SK-MEL-5 (cell line): ENCODE measurements around the gene ARL16. TPM values are rescaled to one million over a fixed set of nuclear protein-coding genes. Genes with fewer than 3 reads are reported as not detected.

Experiments
- DNase-seq: peaks from one replicate; pipeline ENCODE4 v3.0.0-alpha.2; 2016; ENCODE audit warnings: low read depth, low spot score
- in situ Hi-C: cut with HindIII; loops from 2 replicates; pipeline ENCODE4 v1.10.0; 2016; ENCODE audit warnings: low sequenced_read_pairs, high pct_unique_total_duplicates, low pct_unique_long_range_greater_than_20kb
- total RNA-seq: library from RNA; depleted of rRNA; stranded (reverse); fragments of >200 nt; shearing (Covaris generic); gene quantifications from 2 replicates; pipeline ENCODE4 v1.2.3, GENCODE V29; 2014

ARL16 gene
- total RNA-seq, 1 experiment from 2014 or later, result 46.1 TPM

GRCh38 chr17:81701288-81702071 is 17.9 kb upstream of the ARL16 start:
- DNase-seq, result no peak
- in situ Hi-C loops, result no loop called here

DNA sequence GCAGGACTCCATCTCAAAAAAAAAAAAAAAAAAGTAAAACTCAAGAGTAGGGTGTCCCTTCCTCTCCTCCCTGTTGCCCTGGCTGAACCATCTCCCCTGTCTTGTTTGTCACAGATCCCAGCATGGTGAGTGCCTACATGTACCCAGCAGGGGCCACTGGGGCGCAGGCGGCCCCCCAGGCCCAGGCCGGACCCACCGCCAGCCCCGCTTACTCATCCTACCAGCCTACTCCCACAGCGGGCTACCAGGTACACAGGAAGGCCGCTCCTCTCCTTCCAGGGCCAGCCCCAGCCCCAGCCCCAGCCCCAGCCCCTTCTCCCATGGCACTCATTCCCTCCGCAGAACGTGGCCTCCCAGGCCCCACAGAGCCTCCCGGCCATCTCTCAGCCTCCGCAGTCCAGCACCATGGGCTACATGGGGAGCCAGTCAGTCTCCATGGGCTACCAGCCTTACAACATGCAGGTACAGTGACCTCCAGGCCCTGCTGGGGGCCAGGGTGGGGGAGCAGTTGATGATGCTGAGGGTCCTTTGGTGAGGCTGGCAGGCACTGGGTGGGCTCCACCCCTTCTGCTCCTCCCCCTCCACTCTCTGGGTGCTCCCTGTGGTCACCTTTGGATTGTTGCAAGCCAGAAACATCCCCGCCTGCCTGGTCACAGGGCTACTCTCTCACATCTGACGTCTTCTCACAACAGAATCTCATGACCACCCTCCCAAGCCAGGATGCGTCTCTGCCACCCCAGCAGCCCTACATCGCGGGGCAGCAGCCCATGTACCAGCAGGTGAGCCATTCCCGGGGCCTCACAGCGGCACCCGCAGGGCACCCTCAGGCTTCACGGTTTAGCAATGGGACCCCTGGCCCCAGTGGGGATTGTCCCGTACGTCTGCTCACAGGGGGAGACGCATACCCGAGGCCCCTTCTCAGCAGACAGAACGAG is 17.0 kb upstream of the ARL16 start:
- peak; percentile 48 for DNase-seq
- in situ Hi-C loops, result no loop called here

GRCh38 chr17:81697261-81698044 is 13.9 kb upstream of the ARL16 start:
- in situ Hi-C loops, result no loop called here
- DNase-seq, result no peak

GRCh38 chr17:81696218-81696941 is 12.8 kb upstream of the ARL16 start:
- in situ Hi-C loops, result no loop called here
- no peak for DNase-seq

DNA sequence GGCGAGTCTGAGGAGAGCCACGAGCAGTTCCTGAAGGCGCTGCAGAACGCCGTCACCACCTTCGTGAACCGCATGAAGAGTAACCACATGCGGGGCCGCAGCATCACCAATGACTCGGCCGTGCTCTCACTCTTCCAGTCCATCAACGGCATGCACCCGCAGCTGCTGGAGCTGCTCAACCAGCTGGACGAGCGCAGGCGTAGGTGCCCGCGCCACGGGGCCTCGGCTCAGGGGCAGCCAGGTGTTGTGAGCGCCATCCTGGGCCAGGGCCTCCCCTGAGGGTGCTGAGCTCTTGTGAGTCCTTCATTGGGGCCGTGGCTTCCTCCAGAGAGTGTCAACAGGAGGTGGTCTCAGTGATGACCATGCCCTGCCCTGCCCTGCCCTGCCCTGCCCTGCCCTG is 12.2 kb upstream of the ARL16 start:
- DNase-seq, result no peak
- in situ Hi-C loops, result no loop called here

- in situ Hi-C loops, result no loop called here
- no peak for DNase-seq
Observed at GRCh38 chr17:81695211-81695610, 11.6 kb upstream of the ARL16 start.

DNA sequence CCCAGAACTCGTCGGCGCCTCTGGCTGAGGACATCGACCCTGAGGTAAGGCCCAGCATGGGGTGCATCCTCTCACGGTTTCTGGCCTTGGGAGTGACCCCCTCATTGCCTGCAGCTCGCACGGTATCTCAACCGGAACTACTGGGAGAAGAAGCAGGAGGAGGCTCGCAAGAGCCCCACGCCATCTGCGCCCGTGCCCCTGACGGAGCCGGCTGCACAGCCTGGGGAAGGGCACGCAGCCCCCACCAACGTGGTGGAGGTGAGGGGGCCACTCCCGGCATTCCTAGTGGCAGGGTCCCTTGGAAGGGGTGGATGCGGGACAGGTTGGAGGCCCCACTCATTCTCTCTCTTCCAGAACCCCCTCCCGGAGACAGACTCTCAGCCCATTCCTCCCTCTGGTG is 11.2 kb upstream of the ARL16 start:
- in situ Hi-C loops, result no loop called here
- DNase-seq, result no peak

DNA sequence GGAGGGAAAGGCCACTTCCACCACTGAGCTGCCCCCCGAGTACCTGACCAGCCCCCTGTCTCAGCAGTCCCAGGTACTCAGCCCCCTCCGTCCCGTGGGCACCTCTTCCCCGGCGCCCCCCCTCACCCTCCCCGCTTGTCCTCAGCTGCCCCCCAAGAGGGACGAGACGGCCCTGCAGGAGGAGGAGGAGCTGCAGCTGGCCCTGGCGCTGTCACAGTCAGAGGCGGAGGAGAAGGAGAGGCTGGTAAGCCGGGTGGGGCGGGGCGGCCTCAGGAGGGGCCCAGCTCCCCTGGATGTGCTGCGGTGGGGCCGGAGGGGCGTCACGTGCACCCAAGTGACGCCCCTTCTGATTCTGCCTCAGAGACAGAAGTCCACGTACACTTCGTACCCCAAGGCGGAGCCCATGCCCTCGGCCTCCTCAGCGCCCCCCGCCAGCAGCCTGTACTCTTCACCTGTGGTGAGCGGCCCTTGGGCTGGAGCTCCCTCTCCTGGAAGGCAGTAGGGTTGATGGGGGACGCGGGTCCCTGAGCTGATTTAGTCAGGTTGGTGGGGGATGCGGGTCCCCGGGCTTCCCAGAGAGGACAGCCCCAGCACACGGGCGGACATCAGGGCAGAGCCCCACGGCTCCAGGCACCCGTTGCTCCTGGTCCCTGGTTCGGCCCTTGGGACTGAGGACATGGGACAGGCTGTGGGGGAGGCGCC is 10.1 kb upstream of the ARL16 start:
- in situ Hi-C loops, result no loop called here

DNA sequence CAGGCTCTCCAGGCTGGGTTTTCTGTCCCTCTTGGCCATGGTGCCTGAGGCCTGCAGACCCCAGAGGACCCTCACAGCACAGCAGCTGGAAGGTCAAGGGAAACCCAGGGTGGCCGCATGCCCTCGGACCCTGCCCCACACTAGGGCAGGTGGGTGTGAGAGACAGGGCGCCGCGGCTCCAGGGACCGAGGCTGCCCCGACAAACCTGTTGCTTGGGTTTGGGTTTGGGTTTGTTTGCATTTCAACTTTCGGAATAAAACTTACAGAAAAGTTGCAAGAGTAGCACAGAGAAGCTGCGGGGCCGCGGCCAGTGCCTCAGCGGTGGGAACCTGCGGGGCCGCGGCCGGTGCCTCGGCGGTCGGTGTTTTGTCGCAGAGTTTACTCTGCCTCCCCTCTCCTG is 8.0 kb upstream of the ARL16 start:
- DNase-seq, result no peak
- in situ Hi-C loops, result no loop called here

More for the DNA sequence above, 10.1 kb upstream of the ARL16 start:
- DNase-seq, result peak; percentile 34

DNA sequence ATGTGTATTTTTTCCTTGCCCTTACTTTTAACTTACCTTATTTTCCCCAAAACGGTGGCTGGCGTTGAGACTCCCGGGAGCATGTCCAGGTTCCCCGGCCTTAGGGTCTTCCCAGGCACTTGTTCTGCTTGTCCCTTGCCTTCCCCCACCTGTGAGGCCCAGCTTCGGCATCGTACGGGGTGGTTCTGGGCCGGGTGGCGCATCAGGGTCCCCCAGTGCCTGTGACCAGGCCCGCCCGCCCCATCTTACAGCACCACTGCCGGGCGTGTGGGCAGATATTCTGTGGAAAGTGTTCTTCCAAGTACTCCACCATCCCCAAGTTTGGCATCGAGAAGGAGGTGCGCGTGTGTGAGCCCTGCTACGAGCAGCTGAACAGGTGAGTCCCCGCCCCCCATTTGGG is 7.6 kb upstream of the ARL16 start:
- no peak for DNase-seq
- in situ Hi-C loops, result no loop called here

DNA sequence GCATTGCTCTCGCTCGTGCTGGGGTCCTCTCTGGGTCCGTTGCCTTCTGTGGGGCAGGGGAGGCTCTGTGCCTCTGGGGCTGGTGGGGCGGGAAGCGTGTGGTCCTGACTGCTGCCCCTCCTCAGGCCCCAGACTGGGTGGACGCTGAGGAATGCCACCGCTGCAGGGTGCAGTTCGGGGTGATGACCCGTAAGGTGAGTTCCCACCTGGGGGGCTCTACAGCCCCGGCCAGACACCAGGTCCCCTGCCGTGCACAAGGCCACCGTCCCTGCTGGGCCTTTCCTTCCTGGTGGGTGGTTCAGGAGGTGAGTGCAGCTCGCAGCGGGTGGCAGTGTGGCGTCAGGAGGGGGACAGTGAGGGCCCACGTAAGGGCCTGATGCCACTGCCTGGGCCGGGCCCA is 7.0 kb upstream of the ARL16 start:
- in situ Hi-C loops, result no loop called here
- DNase-seq, result no peak

GRCh38 chr17:81690066-81690465 is 6.5 kb upstream of the ARL16 start:
- in situ Hi-C loops, result no loop called here
- no peak for DNase-seq

GRCh38 chr17:81688616-81689015 is 5.0 kb upstream of the ARL16 start:
- in situ Hi-C loops, result no loop called here
- DNase-seq, result no peak

DNA sequence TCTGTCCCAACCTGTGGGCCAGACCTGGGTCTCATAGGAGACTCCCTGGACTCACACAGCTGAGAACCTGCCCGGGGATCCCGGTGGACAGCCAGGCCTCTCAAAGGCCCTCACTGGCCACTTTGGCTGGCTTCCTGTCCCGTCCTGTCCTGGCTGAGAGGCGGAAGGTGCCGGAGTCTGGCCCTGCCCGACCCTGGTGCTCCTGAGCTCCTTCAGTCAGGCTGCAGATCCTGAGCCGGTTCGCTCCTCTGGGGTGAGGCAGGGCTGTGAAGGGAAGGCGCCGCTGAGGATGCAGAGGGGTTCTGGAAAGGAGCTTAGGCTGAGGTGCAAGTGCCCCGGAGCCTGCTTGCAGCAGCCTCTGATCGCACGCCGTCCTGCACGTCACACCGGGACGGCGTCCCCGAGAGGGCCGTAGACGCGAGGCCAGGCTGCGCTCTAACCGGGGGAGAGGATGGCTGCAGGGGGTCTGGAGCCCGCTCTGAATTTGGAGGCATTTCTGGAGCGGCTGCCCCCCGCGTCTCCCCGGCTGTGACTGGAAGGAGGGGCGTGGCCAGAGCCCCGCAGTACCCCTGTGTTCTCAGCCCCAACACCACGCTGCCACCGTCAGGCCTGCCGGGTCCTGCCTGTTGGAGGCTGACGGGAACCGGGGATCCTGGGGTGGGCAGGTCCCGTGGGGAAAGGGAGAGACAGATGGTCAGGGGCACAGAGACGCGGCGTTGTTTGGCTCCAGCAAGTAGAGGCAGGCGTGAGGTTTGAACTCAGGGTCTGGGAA is 4.4 kb upstream of the ARL16 start:
- no peak for DNase-seq
- in situ Hi-C loops, result no loop called here

DNA sequence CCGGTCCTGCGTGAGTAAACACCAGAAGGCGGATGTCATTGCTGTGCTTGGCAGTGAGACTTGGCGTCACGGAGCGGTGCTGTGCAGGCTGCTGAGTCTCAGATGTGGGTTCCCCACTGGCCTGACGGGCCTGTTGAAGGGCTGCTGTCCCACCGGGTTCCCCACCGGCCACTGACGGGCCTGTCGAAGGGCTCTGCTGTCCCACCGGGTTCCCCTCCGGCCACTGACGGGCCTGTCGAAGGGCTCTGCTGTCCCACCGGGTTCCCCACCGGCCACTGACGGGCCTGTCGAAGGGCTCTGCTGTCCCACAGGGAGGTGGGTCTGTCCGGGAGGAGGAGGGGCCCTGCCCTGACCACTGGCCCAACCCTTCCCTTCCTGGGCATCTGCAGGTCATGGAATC is 3.0 kb upstream of the ARL16 start:
- in situ Hi-C loops, result no loop called here

DNA sequence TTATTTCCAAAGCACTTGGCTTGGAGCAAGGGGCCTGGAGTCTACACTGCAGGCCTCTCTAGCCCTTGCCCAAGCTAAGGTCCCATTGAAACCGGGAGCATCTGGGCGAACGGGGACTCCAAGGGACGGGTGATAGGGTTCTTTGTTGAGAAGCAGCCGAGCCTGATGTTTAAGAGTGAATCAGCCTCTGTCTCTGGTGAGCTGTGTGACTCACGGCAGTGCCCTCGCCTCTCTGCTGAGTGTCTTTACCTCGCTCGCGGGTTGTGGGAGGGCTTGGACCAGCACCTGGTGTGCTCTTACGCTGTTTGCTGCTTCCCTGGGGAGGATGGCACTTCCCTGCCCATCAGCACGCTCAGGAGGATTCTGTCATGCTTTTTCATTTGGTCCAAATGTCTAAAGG is 1.5 kb upstream of the ARL16 start:
- DNase-seq, result peak; percentile 53
- in situ Hi-C loops, result no loop called here

More for the DNA sequence above, 3.0 kb upstream of the ARL16 start:
- DNase-seq, result no peak
